ENCODE results near the gene ARL10. TPM values are rescaled to one million over a fixed set of nuclear protein-coding genes. Genes with fewer than 3 reads are reported as not detected.
A peak's percentile ranks its signal among the peaks of the same experiment; 100 is the strongest.

The ARL10 gene
- total RNA-seq, 4 donors from 2014 or later: 12.0 to 54.6 (median 16.9) TPM

GRCh38 chr5:176412517-176413254 lies 47.4 kb downstream of the ARL10 start:
- TF ChIP-seq, protein P1, sequence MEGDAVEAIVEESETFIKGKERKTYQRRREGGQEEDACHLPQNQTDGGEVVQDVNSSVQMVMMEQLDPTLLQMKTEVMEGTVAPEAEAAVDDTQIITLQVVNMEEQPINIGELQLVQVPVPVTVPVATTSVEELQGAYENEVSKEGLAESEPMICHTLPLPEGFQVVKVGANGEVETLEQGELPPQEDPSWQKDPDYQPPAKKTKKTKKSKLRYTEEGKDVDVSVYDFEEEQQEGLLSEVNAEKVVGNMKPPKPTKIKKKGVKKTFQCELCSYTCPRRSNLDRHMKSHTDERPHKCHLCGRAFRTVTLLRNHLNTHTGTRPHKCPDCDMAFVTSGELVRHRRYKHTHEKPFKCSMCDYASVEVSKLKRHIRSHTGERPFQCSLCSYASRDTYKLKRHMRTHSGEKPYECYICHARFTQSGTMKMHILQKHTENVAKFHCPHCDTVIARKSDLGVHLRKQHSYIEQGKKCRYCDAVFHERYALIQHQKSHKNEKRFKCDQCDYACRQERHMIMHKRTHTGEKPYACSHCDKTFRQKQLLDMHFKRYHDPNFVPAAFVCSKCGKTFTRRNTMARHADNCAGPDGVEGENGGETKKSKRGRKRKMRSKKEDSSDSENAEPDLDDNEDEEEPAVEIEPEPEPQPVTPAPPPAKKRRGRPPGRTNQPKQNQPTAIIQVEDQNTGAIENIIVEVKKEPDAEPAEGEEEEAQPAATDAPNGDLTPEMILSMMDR (IDR thresholded peaks at IDR 0.05): no peak
- TF ChIP-seq EP300 (IDR thresholded peaks at IDR 0.05) (no peak), POLR2A (IDR thresholded peaks at IDR 0.05) (no peak)
- Histone ChIP-seq H3K27ac (peak overlapping the region in 3 of 4 donors; percentile 19 to 97 (median 95)), H3K27me3 (no peaks in the 10 kb centered on the region), H3K4me3 (peak overlapping the region in 1 of 4 donors; percentile 80), H3K4me1 (peaks cover 0 to 82% (median 30%) of the 10 kb centered on the region in 4 donors), H3K36me3 (peaks cover 0 to 28% (median 0%) of the 10 kb centered on the region in 3 donors), H3K9me3 (no peaks in the 10 kb centered on the region)
- DNase-seq (ENCODE audit: low spot score in 2 of 2): no peak
- 59 to 61% methylated on average over 10 of the region's 10 CpGs for WGBS, 2 donors

- Histone ChIP-seq H3K4me3 (peak overlapping the region in 1 of 4 donors; percentile 80), H3K4me1 (peaks cover 0 to 76% (median 27%) of the 10 kb centered on the region in 4 donors), H3K27ac (peak overlapping the region in 3 of 4 donors; percentile 19 to 97 (median 95)), H3K36me3 (peaks cover 0 to 22% (median 0%) of the 10 kb centered on the region in 3 donors), H3K9me3 (no peaks in the 10 kb centered on the region), H3K27me3 (no peaks in the 10 kb centered on the region)
- TF ChIP-seq POLR2A (IDR thresholded peaks at IDR 0.05): no peak
- TF ChIP-seq EP300 (IDR thresholded peaks at IDR 0.05): no peak
- TF ChIP-seq, protein P1 (IDR thresholded peaks at IDR 0.05): no peak
- DNase-seq (ENCODE audit: low spot score in 2 of 2): no peak
- WGBS, 2 donors: 30 to 53% methylated on average over 2 of the region's 2 CpGs
Measured at GRCh38 chr5:176413255-176413565, 47.9 kb downstream of the ARL10 start.

DNA sequence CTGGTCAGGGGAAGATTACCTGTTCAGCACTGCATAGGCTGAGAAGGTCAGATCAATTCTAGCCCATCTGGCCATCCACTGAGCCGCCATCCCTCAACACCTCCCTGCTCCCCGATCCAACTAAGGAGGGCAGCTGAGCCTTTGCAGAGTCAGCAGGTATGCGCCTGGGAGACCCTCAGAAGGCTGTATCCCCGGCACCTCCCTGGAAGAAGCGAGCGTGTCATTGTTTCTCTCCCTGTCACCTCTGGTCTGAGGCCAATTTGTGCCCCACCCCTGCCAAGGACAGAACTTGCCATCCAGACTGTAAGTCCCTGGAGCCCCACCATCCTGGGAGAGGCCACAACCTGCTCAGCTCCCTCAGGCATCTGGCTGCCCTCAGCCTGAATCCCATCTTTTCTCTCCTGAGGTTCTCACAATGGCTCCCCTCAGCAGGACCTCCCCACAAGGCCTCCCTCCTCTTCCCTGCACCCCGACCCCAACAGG lies 48.5 kb downstream of the ARL10 start:
- Histone ChIP-seq H3K27me3 (no peaks in the 10 kb centered on the region), H3K9me3 (no peaks in the 10 kb centered on the region), H3K4me3 (peak overlapping the region in 1 of 4 donors; percentile 80), H3K4me1 (peaks cover 0 to 72% (median 27%) of the 10 kb centered on the region in 4 donors), H3K36me3 (peaks cover 0 to 18% (median 0%) of the 10 kb centered on the region in 3 donors), H3K27ac (peak overlapping the region in 3 of 4 donors; percentile 19 to 97 (median 95))
- 82 to 85% methylated on average over 6 to 7 of the region's 7 CpGs for WGBS, 2 donors
- no peak for TF ChIP-seq EP300 (IDR thresholded peaks at IDR 0.05)
- no peak for TF ChIP-seq POLR2A (IDR thresholded peaks at IDR 0.05)
- TF ChIP-seq, protein P1 (IDR thresholded peaks at IDR 0.05): no peak
- no peak for DNase-seq (ENCODE audit: low spot score in 2 of 2)

DNA sequence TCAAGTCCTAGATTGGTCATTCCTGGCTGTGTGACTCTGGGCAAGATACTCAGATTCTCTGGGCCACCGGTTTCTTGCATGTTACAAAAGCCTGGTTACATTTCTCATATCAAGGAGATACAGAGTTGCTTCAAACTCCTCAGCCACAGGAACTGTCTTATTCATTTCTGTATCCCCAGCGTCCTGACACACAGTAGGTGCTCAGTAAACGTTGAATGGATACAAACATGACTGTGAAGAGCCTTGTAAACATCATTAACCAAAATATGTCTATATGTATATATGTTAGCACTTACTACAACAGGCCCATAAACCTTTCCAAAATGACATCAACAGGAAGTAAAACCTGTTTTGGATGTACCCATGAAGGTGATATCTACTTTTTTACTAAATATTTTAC lies 49.4 kb downstream of the ARL10 start:
- H3K4me1 ChIP-seq: peaks cover 0 to 67% (median 27%) of the 10 kb centered on the region in 4 donors

More for the DNA sequence above, 49.4 kb downstream of the ARL10 start:
- H3K27ac ChIP-seq: peak overlapping the region in 3 of 4 donors; percentile 94 to 97 (median 95)
- H3K27me3 ChIP-seq: no peaks in the 10 kb centered on the region
- 58 to 70% methylated on average over 3 of the region's 3 CpGs for WGBS, 2 donors
- H3K4me3 ChIP-seq: peak overlapping the region in 2 of 4 donors; percentile 80 to 90
- TF ChIP-seq EP300 (IDR thresholded peaks at IDR 0.05) (no peak), POLR2A (IDR thresholded peaks at IDR 0.05) (no peak)
- TF ChIP-seq, protein P1 (IDR thresholded peaks at IDR 0.05): no peak
- no peak for DNase-seq (ENCODE audit: low spot score in 2 of 2)
- no peaks in the 10 kb centered on the region for H3K9me3 ChIP-seq
- peaks cover 0 to 12% (median 0%) of the 10 kb centered on the region in 3 donors for H3K36me3 ChIP-seq

All from tibial nerve (tissue), 4 donors.